Measurements from ENCODE around the gene SCMH1.

The SCMH1 gene

DNA sequence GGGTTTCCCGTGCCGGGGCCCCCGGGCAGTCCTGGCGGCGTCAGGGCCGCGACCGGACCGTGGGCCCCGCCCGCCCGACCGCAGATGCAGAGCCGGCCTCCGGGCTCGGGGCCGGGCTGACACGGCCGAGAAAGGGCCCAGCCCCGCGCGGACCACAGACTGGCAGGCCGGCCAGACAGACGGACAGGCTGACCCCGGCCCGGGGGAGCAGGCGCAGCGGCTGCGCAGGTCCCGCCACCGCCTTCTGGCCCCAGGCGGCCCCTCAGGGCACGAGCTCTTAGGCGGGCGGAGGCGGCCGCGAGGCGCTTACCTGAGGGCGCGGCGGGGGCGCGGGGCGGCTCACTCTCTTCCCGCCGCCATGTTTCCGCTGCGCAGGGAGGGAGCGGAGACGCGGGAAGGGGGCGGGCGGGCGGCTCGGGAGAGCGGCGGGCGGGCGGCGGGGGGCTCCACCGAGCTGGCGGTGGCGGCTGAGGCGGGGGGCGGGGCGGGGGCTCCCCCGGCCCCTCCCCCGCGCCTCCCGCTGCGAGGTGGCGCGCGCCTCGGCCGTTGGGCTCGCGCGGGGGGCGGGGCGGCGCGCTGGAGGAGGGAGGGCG, at the start of gene SCMH1:
TSS of gene SCMH1 (minus strand) at position 558 of the 593 bp plus-strand sequence. CDS start 56,173 bp downstream, outside the sequence.
- no peak for DNase-seq (ENCODE audit: extremely low read depth, low read depth)
- TF ChIP-seq, protein P1, sequence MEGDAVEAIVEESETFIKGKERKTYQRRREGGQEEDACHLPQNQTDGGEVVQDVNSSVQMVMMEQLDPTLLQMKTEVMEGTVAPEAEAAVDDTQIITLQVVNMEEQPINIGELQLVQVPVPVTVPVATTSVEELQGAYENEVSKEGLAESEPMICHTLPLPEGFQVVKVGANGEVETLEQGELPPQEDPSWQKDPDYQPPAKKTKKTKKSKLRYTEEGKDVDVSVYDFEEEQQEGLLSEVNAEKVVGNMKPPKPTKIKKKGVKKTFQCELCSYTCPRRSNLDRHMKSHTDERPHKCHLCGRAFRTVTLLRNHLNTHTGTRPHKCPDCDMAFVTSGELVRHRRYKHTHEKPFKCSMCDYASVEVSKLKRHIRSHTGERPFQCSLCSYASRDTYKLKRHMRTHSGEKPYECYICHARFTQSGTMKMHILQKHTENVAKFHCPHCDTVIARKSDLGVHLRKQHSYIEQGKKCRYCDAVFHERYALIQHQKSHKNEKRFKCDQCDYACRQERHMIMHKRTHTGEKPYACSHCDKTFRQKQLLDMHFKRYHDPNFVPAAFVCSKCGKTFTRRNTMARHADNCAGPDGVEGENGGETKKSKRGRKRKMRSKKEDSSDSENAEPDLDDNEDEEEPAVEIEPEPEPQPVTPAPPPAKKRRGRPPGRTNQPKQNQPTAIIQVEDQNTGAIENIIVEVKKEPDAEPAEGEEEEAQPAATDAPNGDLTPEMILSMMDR (IDR thresholded peaks at IDR 0.05; ENCODE audit: low read depth, low read length), result no peak

DNA sequence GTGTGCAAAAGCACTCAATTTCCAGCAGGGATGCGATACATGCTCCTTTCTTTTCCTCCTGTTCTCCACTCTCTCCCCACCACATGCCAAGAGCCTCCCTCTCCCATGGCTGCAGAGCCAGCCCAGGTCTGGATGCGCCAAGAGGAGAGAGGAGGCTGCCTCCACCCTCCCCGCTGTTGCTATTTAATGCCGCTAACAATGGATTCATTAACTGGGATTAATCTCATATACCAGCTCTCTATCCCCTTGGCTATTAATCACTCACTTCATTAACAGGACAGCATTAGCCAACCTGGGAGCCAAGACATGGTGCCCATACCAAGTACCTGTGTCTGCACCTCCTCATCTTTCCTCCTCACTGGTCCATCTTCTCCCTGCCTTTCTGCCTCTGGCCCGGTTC, 49.1 kb upstream of the SCMH1 start:
- DNase-seq (ENCODE audit: extremely low read depth, low read depth), result no peak
- TF ChIP-seq, protein P1 (IDR thresholded peaks at IDR 0.05; ENCODE audit: low read depth, low read length), result no peak

DNA sequence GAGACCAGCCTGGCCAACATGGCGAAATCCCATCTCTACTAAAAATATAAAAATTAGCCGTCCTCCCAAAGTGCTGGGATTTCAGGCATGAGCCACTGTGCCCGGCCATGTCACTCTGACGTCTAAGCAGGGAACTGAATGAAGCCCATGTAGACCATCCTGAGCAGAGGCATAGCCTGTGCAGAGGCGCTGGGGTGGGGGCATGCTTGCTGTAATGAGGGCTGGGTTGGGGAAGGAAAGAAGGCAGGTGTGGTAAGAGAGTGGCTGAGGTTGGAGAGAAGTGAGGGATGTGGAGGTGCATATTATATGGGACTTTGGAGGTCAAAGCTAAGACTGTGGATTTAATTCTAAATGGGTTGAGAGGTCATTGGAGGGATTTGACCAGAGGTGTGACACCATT, 47.1 kb upstream of the SCMH1 start:
- TF ChIP-seq, protein P1 (IDR thresholded peaks at IDR 0.05; ENCODE audit: low read depth, low read length), result no peak
- no peak for DNase-seq (ENCODE audit: extremely low read depth, low read depth)

DNA sequence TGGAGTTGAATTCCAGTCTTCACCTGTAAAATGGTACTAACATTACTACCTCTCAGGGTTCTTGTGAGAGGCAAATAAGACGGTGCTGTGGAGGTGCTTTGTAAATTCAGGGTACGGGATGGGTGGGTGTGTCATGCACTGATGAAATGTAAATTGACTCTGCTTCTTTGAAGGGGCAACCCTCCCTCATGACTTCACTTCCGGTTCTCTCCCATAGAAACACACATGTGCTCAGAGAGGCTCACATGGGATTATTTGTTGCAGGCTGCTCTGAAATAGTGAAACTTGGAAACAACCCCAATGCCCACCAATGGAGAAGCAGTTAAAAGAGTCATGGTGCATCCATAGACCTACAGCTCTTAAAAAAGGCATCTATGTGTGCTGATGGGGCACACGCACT, 44.9 kb upstream of the SCMH1 start:
- TF ChIP-seq, protein P1 (IDR thresholded peaks at IDR 0.05; ENCODE audit: low read depth, low read length), result no peak
- DNase-seq (ENCODE audit: extremely low read depth, low read depth), result no peak

DNA sequence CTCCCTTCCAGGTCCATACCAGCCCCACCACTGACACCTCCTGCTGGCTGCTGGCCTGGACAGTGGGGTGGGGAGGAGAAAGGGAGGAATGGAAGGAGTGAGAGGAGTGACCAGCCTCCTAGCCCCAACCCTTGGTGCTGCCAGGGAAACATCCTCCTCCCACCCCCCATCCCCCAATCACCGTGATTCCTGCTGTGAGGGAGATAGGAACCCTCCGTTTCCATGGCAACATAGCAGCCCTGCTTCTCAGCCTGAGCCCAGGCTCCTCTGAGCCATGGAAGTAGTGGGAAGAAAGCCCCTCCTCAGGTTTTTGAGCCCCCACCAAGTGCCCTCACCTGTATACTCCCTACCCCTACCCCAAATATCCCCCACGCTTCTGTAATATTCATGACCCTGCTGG, 44.4 kb upstream of the SCMH1 start:
- TF ChIP-seq, protein P1 (IDR thresholded peaks at IDR 0.05; ENCODE audit: low read depth, low read length), result no peak
- DNase-seq (ENCODE audit: extremely low read depth, low read depth), result no peak

DNA sequence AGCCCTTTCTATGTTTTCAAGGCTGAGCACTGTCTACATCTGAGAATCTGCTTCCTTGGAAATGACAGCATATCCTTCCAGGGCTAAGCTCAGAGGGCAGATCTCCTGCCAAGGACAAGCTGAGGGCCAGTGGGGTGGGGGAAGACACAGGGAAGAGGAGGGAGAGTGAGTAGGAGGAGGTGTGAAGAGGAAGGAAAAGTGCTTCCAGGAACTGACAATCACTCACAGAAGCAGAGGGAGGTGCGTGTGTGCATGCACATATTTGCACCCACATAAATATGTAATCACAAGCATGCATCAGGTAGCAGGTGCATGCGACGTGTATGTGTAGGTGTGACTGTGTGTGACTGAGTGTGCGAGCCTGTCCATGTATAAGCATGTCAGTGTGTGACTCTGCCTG, 43.7 kb upstream of the SCMH1 start:
- TF ChIP-seq, protein P1 (IDR thresholded peaks at IDR 0.05; ENCODE audit: low read depth, low read length), result no peak
- no peak for DNase-seq (ENCODE audit: extremely low read depth, low read depth)

DNA sequence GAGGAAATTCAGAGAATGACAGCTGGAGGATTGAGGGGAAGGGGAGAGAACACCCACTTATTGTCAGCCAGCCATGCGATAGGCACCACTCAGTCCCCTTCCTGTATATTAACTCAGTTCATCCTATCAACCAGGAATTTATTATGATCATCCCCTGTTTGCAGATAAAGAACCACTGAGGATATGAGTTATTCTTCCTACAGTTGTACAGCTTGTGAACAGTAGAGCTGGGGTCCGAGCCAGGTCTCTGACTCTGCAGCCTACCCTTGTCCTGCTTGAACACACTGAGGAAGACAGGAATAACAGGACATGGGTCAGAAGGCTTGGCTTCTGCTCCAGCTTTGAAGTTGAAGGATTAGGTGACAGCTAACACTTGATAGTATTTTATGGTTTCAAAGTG, 42.0 kb upstream of the SCMH1 start:
- TF ChIP-seq, protein P1 (IDR thresholded peaks at IDR 0.05; ENCODE audit: low read depth, low read length), result no peak
- no peak for DNase-seq (ENCODE audit: extremely low read depth, low read depth)

Measured in AG09319 (cell line).